GM18951 (cell line): ENCODE data around the gene PID1.

Source experiments
- POLR2A ChIP-seq: IDR thresholded peaks from 4 replicates; pipeline ENCODE4 v1.6.1; 2011; ENCODE audit warnings: mild to moderate bottlenecking; ENCODE audit not compliant: insufficient read length, insufficient read depth; ENCODE audit errors: extremely low read depth
- in situ Hi-C: fragments of 300-500 bp; cut with MboI; formaldehyde crosslinking; loops from one replicate; pipeline ENCODE4 v1.12.0; 2022; ENCODE audit warnings: low sequenced_read_pairs, mixed read lengths, inconsistent platforms; ENCODE audit not compliant: unreplicated experiment

PID1 gene

DNA sequence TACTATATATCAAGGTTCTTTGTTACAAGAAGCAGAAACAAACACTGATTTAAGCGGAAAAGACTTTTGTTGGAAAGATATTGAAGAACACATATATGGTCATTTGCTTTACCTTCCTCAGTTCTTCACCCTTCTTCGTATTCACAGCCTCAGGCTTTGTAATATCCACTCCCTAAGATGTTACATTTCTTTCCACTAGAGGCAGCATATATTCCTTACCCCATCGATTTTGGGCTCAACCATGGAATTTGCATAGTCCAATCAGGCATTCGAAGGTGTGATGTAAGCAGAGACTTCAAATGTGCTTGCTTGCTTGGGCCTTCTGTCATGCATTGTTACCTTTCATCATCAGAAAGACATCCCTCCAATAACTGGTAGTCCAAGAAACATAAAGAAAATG, 287.4 kb downstream of the PID1 start:
- in situ Hi-C loops = no loop called here
- TF ChIP-seq POLR2A = no peak

DNA sequence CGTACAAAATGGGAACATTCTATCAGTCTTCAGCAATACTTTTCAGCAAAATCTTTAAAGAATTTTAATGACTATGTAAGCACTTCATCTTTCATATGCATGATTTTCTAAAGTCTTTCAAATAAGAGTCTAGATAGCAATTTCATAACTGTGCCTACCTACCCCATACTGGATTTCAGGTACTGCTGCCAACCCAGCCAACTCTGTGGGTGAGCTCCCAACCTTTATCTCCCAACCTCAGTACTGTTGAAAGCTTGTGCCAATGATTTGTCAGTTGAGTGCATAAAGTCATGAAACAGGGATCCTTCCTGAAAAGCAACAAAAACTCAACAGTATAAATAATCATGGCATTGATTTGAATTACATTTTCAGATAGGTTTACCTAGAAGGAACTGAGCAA, 296.9 kb downstream of the PID1 start:
- in situ Hi-C loops = no loop called here
- no peak for TF ChIP-seq POLR2A
